ENCODE data around the gene FOXO3.

FOXO3 gene

GRCh38 chr6:108578595-108579327 lies 18.0 kb downstream of the FOXO3 start:
- no peak overlapping the region for H3K9ac ChIP-seq (ENCODE audit: low read length)
- H3K36me3 ChIP-seq (replicated peaks; ENCODE audit: low read depth, low read length): no peaks in the 10 kb centered on the region
- H4K20me1 ChIP-seq (ENCODE audit: insufficient read depth, low read length): no peaks in the 10 kb centered on the region
- H3K4me1 ChIP-seq (ENCODE audit: low read length): no peaks in the 10 kb centered on the region
- H3K79me2 ChIP-seq (ENCODE audit: low read length): no peaks in the 10 kb centered on the region
- no peak overlapping the region for H3K4me3 ChIP-seq (ENCODE audit: low read length)
- H2AFZ ChIP-seq (ENCODE audit: low read depth, low read length): no peak overlapping the region
- no peaks in the 10 kb centered on the region for H3K27me3 ChIP-seq (ENCODE audit: low read depth, low read length)
- no peak overlapping the region for H3K27ac ChIP-seq (ENCODE audit: low read length)
- H3K9me3 ChIP-seq (ENCODE audit: insufficient read depth, low read length): no peaks in the 10 kb centered on the region
- no peak overlapping the region for H3K4me2 ChIP-seq (ENCODE audit: low read length)
- TF ChIP-seq CTCF (IDR thresholded peaks at IDR 0.05; ENCODE audit: low read depth, low read length) (no peak), EZH2phosphoT487 (IDR thresholded peaks at IDR 0.05; ENCODE audit: low read depth) (no peak)

GRCh38 chr6:108579328-108579721 lies 18.6 kb downstream of the FOXO3 start:
- H3K79me2 ChIP-seq (ENCODE audit: low read length): no peaks in the 10 kb centered on the region
- no peak overlapping the region for H3K9ac ChIP-seq (ENCODE audit: low read length)
- no peaks in the 10 kb centered on the region for H3K9me3 ChIP-seq (ENCODE audit: insufficient read depth, low read length)
- H3K27ac ChIP-seq (ENCODE audit: low read length): no peak overlapping the region
- H4K20me1 ChIP-seq (ENCODE audit: insufficient read depth, low read length): no peaks in the 10 kb centered on the region
- H3K36me3 ChIP-seq (replicated peaks; ENCODE audit: low read depth, low read length): no peaks in the 10 kb centered on the region
- H3K4me1 ChIP-seq (ENCODE audit: low read length): no peaks in the 10 kb centered on the region
- H3K4me3 ChIP-seq (ENCODE audit: low read length): no peak overlapping the region
- TF ChIP-seq CTCF (IDR thresholded peaks at IDR 0.05; ENCODE audit: low read depth, low read length) (no peak), EZH2phosphoT487 (IDR thresholded peaks at IDR 0.05; ENCODE audit: low read depth) (no peak)
- H3K27me3 ChIP-seq (ENCODE audit: low read depth, low read length): no peaks in the 10 kb centered on the region
- H3K4me2 ChIP-seq (ENCODE audit: low read length): no peak overlapping the region
- H2AFZ ChIP-seq (ENCODE audit: low read depth, low read length): no peak overlapping the region

- H3K9me3 ChIP-seq (ENCODE audit: insufficient read depth, low read length): no peaks in the 10 kb centered on the region
- TF ChIP-seq EZH2phosphoT487 (IDR thresholded peaks at IDR 0.05; ENCODE audit: low read depth) (no peak), CTCF (IDR thresholded peaks at IDR 0.05; ENCODE audit: low read depth, low read length) (no peak)
- no peak overlapping the region for H3K9ac ChIP-seq (ENCODE audit: low read length)
- H3K4me2 ChIP-seq (ENCODE audit: low read length): no peak overlapping the region
- H3K4me3 ChIP-seq (ENCODE audit: low read length): no peak overlapping the region
- H2AFZ ChIP-seq (ENCODE audit: low read depth, low read length): no peak overlapping the region
- no peaks in the 10 kb centered on the region for H3K27me3 ChIP-seq (ENCODE audit: low read depth, low read length)
- H3K36me3 ChIP-seq (replicated peaks; ENCODE audit: low read depth, low read length): no peaks in the 10 kb centered on the region
- no peaks in the 10 kb centered on the region for H3K4me1 ChIP-seq (ENCODE audit: low read length)
- H3K79me2 ChIP-seq (ENCODE audit: low read length): no peaks in the 10 kb centered on the region
- H4K20me1 ChIP-seq (ENCODE audit: insufficient read depth, low read length): no peaks in the 10 kb centered on the region
- H3K27ac ChIP-seq (ENCODE audit: low read length): no peak overlapping the region
Observed at GRCh38 chr6:108580646-108581045, 19.9 kb downstream of the FOXO3 start.

- H2AFZ ChIP-seq (ENCODE audit: low read depth, low read length): no peak overlapping the region
- no peaks in the 10 kb centered on the region for H3K79me2 ChIP-seq (ENCODE audit: low read length)
- no peaks in the 10 kb centered on the region for H3K36me3 ChIP-seq (replicated peaks; ENCODE audit: low read depth, low read length)
- no peak overlapping the region for H3K9ac ChIP-seq (ENCODE audit: low read length)
- TF ChIP-seq CTCF (IDR thresholded peaks at IDR 0.05; ENCODE audit: low read depth, low read length): no peak
- no peak for TF ChIP-seq EZH2phosphoT487 (IDR thresholded peaks at IDR 0.05; ENCODE audit: low read depth)
- H3K27me3 ChIP-seq (ENCODE audit: low read depth, low read length): no peaks in the 10 kb centered on the region
- H3K4me3 ChIP-seq (ENCODE audit: low read length): no peak overlapping the region
- no peaks in the 10 kb centered on the region for H3K4me1 ChIP-seq (ENCODE audit: low read length)
- no peak overlapping the region for H3K4me2 ChIP-seq (ENCODE audit: low read length)
- H4K20me1 ChIP-seq (ENCODE audit: insufficient read depth, low read length): no peaks in the 10 kb centered on the region
- H3K9me3 ChIP-seq (ENCODE audit: insufficient read depth, low read length): no peaks in the 10 kb centered on the region
- H3K27ac ChIP-seq (ENCODE audit: low read length): no peak overlapping the region
Observed at GRCh38 chr6:108581237-108581931, 20.7 kb downstream of the FOXO3 start.

All from OCI-LY3 (cell line).